HG03439 (cell line): ENCODE measurements around the gene RNF150.

Source experiments
- ATAC-seq: cut with Tn5 transposase; IDR thresholded peaks from one replicate; pipeline ENCODE4 v1.9.1; 2021; ENCODE audit warnings: mild to moderate bottlenecking, moderate library complexity; ENCODE audit not compliant: unreplicated experiment

The RNF150 gene

DNA sequence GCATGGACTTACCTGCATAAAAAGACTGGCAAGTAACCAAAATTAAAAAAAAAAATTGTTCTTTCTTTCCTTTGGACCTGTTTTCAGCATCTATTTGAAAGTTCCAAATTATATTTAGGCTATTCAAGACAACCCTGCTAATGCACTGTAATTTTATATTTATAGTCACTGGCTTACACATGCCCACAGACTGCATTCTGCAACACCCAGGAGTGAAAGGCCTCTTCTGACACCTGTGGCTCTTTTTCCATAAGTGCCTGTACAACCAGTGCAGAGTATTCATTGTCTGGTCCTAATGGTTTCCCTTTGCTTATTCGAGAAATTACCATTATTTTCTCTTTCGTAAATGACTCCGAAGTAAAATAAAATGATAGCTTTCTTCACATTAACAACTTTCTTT lies 143.3 kb downstream of the RNF150 start:
- no peak for ATAC-seq

DNA sequence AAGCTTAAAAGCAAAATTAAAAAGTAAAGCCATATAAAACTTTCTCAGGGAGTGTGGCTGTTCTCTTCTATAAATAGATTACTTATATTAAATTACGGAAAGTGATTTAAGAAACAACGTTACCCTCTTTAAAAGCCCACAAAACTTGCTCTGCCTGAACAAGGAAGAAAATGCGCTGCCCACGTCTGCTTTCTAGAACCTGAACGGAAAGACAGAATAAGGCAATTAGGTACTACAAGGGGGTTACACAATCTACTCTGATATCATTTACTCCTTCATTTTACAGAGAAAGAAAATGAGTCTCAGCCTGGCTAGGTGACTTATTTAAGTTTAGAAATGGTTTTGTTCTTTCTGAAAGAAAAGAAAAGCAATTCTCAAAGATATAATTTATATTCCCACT lies 147.2 kb downstream of the RNF150 start:
- ATAC-seq = no peak

DNA sequence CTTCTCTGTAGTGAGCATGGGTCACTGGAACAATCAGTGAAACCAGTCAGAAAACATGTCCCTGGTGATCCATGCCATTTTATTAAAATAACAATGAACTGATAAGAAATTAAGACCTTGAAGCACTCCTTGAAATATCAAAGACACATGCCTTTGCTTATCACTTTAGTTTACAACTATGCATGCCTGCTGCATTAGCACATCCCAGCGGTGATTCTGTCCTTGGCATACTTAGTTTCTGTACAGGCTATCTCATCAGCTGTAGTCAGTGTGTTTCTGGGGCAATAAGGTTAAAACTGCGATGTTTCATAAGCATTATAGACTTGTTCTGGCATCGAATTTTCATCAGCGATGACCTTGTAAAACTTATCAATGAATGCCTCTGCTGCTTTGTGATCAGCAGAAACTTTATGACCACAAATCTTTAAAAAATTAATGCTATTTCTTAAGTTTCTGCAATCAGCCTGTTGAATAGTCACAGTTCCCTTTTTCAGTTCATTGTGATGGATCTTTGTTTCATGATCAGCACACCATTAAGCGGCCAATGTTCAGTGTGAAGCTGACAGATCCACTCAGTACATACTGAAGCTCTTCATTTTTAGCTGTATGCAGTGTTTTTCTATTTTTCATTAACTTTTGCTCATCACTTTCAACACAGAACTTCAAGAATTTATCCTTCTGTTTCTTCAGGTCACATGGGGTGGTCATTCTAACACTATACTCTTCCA lies 150.5 kb downstream of the RNF150 start:
- no peak for ATAC-seq

DNA sequence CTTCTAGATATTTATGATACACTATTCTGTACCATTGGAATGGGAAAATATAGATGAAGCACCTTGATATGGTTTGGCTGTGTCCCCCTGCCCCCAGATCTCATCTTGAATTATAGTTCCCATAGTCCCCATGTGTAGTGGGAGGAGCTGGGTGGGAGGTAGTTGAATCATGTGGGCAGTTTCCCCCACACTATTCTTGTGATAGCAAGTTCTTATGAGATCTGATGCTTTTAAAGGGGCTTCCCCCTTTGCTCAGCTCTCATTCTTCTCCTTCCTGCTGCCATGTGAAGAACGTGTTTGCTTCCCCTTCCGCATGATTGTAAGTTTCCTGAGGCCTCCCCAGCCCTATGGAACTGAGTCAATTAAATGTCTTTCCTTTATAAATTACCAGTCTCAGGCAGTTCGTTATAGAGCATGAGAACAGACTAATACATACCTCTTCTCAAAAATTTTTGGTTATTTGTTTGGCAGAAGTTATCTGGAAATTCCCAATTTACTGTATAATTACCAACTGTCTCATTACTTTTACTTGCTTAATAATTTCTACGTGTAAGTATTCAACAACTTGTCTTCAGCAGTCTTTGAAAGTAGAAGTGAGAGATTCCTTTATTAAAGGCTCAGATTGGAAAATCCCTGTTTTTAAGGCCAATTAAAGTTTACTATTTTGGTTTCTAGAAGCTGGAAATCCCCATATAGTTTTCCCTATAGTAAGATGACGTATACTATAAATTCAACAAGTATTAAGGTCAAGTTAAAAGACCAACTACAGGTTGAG lies 152.7 kb downstream of the RNF150 start:
- ATAC-seq = no peak

DNA sequence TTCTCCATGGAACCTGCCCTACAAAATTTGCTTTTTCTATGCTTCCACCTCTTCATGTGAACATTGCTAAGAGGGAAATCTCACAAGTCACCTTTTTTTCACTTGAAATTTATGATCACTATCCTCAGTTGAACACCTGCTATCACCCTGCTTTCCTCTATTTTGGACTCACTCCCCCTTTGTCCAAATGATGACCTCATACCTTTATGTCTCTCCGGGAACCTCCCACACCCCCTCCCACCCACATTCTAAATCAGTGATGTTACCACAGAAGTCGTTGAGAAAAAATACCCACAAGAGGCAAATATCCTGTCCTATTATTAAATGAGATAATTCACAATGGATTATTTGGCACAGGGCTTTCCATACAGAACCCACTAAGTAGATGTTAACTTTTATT lies 156.5 kb downstream of the RNF150 start:
- no peak for ATAC-seq

DNA sequence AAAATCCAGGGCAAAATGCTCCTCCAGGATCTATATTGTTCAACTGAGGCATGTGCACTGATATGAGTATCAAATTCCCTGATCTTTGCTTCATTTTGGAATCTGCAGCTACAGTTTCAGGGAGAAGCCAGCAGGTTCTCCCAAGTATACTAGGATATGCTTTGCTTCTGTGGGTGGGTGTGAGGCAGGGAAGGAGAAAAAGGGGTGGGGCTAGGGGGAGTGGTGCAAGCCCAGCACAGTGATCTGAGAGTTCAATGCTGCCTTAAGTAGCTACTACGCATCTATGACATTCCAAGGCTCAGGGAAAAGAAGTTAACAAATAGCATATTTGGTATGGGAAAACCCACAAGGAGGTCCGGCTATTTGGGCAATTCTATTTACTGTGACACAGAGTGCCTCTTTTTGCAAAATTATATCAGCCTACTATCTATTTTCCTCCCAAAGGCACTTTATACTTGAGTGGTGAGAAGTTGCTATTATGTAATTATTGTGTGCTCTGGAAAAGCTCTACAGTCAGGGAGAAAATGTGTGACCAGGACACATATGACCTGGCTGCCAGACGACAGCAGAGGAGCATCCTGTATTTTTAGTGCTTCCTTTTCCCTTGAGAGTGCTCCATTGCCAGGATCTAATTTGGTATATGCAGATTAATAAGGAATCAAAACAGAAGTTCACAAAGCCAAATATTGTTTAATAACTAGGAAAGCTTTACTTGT lies 162.0 kb downstream of the RNF150 start:
- ATAC-seq = no peak

DNA sequence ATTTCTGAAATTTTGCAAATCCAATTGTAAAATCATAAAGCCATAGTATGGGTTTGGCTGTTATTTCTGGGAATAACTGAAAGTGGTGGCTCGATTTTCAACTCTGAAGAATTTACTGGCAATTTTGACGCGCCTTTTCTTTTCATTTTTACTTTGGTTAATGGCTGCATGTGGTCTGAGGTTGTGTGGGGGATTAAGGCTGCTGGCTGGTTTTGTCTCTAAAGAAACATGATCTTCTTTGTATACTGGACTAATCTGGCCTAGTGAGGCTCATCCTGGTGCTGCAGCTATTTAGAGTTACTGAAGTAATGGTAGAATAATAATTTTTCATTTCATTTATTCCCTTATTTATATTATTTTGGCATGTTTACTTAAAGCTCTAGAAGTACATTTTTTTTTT lies 164.0 kb downstream of the RNF150 start:
- ATAC-seq = no peak

DNA sequence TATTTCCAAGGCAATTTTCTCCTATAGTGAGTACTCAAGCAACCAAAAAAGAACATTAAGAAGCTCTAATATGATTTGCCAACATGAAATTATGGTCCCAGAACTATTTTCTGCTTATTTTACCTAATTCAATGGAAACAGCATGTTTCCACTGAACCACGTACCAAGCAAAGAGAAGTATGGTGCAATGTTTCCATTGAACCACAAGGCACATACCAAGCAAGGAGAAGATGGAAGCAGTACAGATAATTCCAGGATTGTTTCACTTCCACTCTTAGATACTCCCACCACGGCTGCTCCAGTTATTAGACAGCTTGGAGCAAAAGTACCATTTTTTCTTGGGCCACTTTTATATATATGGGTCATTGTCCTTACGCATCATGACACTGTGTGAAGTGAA lies 164.9 kb downstream of the RNF150 start:
- no peak for ATAC-seq

DNA sequence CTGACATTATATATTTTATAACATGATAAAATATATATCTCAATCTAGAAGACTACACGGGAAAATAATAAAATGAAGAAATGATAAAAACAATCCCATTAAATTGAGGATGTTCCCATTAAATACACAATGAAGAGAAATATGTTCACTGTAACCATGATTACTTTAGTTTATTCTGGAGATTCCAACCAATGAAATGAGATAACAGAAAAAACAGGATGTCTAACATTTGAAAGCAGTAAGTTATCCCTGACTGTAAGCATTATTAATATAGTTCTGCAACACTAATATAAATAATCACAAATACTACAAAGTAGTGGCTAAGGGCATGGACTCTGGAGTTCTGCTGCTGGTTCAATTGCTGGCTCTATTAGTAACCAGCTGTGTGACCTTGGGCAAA lies 169.4 kb downstream of the RNF150 start:
- ATAC-seq = no peak

DNA sequence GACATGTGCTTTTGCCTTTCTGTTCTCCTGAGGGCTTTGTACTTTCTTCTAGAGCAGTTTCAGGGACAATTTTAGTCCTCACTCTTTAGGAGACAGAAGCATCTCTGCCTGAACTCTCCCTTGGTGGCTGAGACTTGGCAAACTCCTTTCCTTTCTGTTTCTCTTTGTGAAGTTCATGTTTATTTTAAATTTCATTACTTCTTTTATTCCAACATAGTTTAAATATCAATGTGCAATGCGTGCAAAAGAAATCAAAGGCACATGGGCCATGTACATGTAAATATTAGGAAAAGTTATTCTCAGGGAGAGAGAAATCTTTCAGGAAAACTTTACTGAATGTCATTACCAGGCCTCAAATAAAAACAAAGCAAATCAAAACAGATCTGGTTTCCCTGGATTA lies 177.6 kb downstream of the RNF150 start:
- no peak for ATAC-seq

DNA sequence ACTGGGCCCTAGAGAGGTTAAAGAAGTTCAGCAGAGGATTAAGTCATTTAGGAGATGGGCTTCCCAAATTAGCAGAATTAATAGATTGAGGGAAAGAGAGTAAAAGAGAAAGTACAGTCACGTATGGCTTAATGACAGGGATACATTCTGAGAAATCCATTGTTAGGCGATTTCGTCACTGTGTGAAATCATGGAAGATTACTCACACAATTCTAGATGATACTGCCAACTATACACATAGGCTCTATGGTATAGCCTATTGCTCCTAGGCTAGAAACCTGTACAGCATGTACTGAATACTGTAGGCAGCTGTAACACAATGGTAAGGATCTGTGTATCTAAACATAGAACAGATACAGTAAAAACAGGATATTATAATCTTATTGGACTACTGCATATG lies 180.6 kb downstream of the RNF150 start:
- ATAC-seq = no peak

DNA sequence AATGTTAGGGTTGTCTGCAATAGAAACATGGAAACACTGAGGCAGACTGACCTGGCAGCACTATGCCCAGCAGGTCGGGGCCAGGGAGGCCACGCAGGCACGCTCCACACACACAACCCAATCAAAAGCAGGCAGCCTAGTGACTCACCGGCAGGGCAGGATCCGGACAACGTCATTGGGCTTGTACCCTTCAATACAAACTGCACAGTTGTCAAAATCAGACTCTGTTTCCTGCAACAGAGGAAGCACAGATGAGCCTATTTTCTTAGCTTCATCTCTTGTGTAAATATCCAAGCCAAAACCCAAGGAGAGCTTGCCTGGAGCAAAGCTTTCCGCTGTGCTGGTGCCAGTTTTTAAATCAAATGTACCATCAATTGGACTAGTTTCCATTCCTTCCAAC lies 185.8 kb downstream of the RNF150 start:
- no peak for ATAC-seq

DNA sequence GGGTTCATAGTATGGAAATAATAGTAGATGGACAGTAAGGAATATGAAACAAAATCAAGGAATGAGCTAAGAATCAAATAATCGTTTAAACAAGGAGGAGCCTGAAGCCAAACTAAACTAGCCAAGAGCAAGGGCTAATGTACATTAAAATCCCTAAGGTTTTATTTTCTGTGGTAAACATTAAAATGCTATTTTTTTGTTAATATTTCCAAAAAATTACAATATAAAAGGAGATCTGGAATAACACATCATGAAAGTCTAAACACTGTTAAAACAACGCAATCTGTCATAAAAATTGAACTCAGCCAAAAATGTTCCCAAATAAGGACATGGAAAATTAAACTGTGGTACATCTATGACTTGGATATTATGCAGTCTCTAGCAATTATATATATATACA lies 188.2 kb downstream of the RNF150 start:
- no peak for ATAC-seq

DNA sequence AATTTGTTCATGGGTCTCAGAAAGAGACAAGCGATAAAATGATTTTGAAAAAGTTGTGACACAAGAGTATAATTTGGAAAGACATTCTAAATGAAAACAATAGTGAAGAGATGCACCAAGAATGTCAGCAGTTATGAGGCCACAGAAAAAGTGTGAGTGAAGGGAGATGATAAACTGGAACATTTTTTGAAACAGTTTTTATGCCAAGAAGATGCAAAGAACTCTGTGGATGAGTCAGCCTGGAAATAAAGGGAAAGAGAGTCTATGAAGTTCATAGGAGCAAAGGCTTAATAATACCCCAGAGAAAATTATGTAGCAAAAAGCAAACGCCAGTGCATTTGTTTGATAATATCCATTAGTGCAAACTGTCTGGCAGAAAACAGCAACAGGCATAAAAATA lies 188.7 kb downstream of the RNF150 start:
- no peak for ATAC-seq

DNA sequence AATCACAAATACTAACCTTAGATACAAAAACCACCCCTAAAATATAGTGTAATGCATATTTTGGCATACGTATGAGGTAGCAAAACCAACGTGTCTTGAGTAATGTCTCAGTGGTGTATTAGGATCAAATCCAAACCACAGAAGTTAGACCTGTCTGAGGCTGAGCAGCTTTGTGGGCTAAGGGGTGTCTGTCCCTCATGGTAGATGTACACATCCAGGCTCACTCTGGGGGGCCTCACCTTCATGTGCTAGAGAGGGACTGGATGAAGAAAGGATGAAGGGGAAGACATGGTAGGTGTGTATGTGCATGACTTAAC lies 189.1 kb downstream of the RNF150 start:
- ATAC-seq = no peak

DNA sequence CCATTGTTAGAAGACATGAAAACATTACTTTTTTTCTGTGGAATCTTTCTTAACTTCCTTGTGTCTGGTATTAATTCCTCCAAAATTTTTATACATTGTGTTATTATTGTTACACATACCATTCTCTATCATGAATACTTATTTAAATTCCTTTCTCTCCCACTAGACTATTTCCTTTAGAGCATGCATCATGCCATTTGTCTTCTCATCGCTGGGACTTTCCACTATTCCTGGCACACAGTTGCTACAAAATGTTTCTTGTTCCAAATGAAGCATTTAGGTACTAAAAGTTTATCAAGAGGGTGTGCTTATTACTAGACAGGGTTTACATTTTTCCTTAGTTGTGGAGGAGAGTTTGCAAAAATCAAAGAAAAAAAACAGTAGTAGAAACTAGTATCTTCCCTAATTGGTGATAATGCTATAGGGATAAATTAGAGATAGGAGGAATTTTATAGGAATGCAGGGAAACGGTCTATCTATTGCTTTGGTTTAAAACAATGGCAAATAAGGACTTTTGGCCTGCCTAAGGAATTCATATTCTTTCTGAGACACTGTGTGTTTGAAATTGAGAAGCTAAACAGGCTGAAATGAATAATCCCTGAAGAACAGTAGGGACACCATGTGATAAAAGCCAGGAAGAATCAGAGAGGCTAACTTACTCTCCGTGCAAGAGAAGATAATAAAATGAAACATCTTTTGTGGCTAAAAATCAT lies 189.6 kb downstream of the RNF150 start:
- ATAC-seq = no peak

DNA sequence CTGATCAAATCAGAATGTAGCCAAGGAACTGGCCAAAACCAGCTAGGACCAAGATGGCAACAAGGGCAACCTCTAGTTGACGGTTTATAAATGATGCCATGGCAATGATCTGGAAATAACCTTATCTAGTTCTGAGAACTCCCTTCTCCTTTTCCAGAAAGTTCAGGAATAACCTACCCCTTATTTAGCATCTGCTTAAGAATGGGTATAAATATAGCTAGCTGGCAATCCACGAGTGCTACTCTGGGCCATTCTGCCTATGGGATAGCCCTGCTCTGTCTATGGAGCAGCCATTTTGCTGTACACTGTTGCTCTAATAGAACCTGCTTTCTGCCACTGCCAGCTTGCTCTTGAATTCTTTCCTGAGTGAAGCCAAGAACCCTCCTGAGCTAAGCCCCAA lies 192.7 kb downstream of the RNF150 start:
- ATAC-seq = no peak

DNA sequence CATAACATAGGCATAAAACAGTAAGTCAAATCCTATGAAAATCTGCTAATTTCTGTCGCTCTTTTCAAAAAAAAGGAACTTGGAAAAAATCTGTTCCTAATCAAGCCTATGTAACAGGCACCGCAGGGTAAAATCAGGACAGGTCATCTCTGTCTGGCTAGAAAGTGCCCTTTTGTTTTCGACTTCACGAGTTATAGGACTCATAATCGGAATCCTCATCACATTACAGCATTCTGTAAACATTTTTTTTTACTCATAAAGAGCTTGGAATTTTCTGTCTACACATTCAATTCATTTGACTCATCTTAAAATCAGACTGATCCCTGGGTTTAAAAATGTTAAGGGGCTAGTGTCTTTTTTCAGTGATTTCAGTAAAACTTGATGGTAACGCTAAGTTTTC lies 195.4 kb downstream of the RNF150 start:
- ATAC-seq = no peak

DNA sequence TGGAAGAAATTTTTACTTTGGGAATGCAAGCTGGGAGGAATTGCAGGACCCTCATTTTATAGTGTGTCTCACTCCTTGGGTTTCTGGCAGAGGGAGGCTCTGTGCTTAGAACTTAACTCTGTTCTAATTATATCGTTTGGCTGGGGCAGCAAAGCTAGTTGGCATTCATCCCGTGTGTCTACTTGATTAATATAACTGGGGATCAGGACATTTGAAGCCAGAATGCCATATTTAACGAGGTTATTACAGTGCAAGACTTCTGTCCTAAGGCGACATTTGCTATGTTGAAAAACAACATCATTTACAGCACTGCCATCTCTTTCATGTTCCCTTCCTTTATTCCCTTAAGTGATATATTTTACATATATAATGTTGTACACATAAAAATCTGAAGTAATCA lies 198.0 kb downstream of the RNF150 start:
- ATAC-seq = no peak

DNA sequence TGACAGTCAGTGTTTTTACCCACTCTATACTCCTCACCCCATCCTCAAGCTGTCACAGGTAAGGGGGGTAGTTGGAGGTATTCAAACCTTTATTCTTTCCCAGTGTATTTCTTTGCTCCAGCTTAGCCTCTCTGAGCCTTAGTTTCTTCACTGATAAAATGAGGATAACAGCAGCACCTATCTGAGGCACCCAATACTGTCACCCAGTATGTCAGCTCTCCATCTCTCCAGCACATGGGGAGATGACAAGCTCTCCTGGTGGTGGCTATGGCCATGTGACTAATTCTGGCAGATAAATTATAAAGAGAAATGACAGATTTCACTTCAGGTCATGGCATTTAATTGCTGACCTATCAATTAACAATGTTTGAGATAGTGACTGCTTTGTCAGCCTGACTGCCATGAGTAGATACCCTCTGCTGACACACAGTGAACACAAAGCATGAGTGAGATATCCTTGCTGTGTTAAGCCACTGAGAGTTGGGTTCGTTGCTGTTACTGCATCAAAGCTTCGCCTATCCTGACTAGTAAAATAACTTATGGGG lies 200.7 kb downstream of the RNF150 start:
- no peak for ATAC-seq

DNA sequence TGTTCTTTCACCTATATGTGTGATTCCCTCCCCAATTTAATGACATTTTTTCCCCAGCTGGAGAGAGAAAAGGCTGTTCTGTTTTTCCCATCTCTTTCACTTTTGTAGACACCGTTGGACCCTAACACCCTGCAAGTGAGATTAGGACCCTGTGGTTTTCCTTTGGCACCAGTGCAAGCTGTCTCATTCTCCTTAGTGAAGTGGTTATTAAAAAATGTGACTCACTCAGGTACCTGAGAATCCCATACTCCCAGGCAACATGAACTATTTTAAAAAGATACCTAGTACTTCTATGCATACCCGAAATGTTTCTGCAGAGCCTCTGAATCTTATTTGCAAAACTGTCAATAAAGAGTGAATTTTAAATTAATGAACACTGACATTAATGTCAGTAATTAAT lies 201.4 kb downstream of the RNF150 start:
- ATAC-seq = no peak
